B cell (primary cell): ENCODE measurements around the gene JAK2.

Experiments
- EZH2 ChIP-seq: IDR thresholded peaks from 2 replicates; pipeline ENCODE4 v1.6.1; 2012; ENCODE audit warnings: borderline replicate concordance, low read depth, mild to moderate bottlenecking, moderate library complexity, low read length; ENCODE audit not compliant: insufficient read depth, poor library complexity, severe bottlenecking
- TF ChIP-seq, protein P1 (sequence below): fragments of 200-600 bp; IDR thresholded peaks from one replicate; pipeline ENCODE4 v1.8.0; 2022; ENCODE audit warnings: antibody characterized with exemption, mild to moderate bottlenecking

DNA sequence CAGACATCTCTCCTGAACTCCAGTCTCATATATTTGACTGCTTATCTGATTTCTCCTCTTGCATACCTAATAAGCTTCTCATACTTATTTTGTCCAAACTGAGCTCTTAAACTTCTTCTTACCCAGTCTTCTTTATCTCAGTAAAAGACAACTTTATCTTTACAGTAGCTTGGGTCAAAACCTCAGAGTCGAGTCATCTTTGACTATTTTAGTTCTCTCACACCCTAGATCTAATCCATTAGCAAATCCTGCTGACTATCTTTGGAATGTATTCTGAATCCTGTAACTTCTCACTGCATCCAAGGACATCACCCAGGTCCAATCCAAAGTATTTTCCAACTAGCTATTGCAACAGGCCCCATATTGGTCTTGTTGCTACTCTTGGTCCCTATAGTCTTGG is 11.8 kb upstream of the JAK2 start:
- TF ChIP-seq, protein P1, sequence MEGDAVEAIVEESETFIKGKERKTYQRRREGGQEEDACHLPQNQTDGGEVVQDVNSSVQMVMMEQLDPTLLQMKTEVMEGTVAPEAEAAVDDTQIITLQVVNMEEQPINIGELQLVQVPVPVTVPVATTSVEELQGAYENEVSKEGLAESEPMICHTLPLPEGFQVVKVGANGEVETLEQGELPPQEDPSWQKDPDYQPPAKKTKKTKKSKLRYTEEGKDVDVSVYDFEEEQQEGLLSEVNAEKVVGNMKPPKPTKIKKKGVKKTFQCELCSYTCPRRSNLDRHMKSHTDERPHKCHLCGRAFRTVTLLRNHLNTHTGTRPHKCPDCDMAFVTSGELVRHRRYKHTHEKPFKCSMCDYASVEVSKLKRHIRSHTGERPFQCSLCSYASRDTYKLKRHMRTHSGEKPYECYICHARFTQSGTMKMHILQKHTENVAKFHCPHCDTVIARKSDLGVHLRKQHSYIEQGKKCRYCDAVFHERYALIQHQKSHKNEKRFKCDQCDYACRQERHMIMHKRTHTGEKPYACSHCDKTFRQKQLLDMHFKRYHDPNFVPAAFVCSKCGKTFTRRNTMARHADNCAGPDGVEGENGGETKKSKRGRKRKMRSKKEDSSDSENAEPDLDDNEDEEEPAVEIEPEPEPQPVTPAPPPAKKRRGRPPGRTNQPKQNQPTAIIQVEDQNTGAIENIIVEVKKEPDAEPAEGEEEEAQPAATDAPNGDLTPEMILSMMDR: no peak
- no peak for TF ChIP-seq EZH2
